GM12878 (cell line): ENCODE measurements around the gene ANAPC5. TPM values are rescaled to one million over a fixed set of nuclear protein-coding genes. Genes with fewer than 3 reads are reported as not detected.

Source experiments
- ATAC-seq: fragments of 200-7000 bp; cut with Tn5 transposase; 3 replicates; pipeline ENCODE4 v1.9.1; 2020; ENCODE audit warnings: mild to moderate bottlenecking, moderate library complexity
- BruUV-seq: library from RNA; stranded (reverse); fragments of 400-500 nt; replicated peaks from 2 replicates; lab custom pipeline; 2021; lab: Mats Ljungman, UMichigan
- CTCF ChIA-PET: fragments of 300-600 bp; sonication (Branson Sonifier 250); formaldehyde crosslinking; extraction: SDS; loops from one replicate; lab custom pipeline; 2021; ENCODE audit warnings: inconsistent platforms; lab: Yijun Ruan, JAX
- POLR2A ChIA-PET: fragments of 350-600 bp; formaldehyde crosslinking; extraction: SDS; loops from one replicate; lab custom pipeline; 2021; ENCODE audit warnings: inconsistent platforms; lab: Charles Lee
- RAD21 ChIA-PET: fragments of 300-600 bp; sonication (Branson Sonifier 250); formaldehyde crosslinking; loops from one replicate; lab custom pipeline; 2023; ENCODE audit warnings: antibody characterized with exemption; ENCODE audit not compliant: unreplicated experiment; lab: Charles Lee
- SMC1A ChIA-PET: fragments of 300-600 bp; sonication (Branson Sonifier 250); formaldehyde crosslinking; loops from one replicate; lab custom pipeline; 2023; ENCODE audit not compliant: unreplicated experiment, uncharacterized antibody; lab: Charles Lee
- DNase-seq: peaks from one replicate; pipeline ENCODE4 v3.0.0-alpha.2; 2011; ENCODE audit warnings: low read depth, low spot score
- FAIRE-seq: peaks from 3 replicates; lab custom pipeline; 2011; peaks lifted over from hg19 to GRCh38; lab: Jason Lieb, UNC
- H2AFZ ChIP-seq: 2 replicates; pipeline ENCODE4 v1.6.0; 2011; ENCODE audit warnings: low read depth, low read length, control low read depth; ENCODE audit not compliant: control insufficient read depth
- H3K27ac ChIP-seq: 2 replicates; pipeline ENCODE4 v1.5.1; 2011; ENCODE audit warnings: control low read depth; ENCODE audit not compliant: control insufficient read depth, insufficient read depth
- H3K27me3 ChIP-seq, 2 experiments: replicated peaks in 1 of 2; 2 replicates each; pipeline versions ENCODE4 v1.6.0 to v1.6.1; 2011; ENCODE audit warnings: low read length in 1 of 2; ENCODE audit not compliant: control insufficient read depth in 2 of 2, insufficient read depth in 2 of 2
- H3K36me3 ChIP-seq, 2 experiments: 2 replicates each; pipeline ENCODE4 v1.5.1; 2011; ENCODE audit warnings: low read length in 1 of 2; ENCODE audit not compliant: control insufficient read depth in 2 of 2, insufficient read depth in 2 of 2
- H3K4me1 ChIP-seq: 2 replicates; pipeline ENCODE4 v1.6.1; 2011; ENCODE audit warnings: mild to moderate bottlenecking, low read length, moderate library complexity, mixed read lengths; ENCODE audit not compliant: control insufficient read depth, insufficient read depth
- H3K4me2 ChIP-seq: 2 replicates; pipeline ENCODE4 v1.6.0; 2011; ENCODE audit warnings: control low read depth; ENCODE audit not compliant: control insufficient read depth, insufficient read depth
- H3K4me3 ChIP-seq: fragments of 200-600 bp; sonication (generic); 2 replicates; pipeline ENCODE4 v1.5.1; 2016
- H3K79me2 ChIP-seq: 2 replicates; pipeline ENCODE4 v1.6.0; 2011; ENCODE audit warnings: low read length; ENCODE audit not compliant: control insufficient read depth, insufficient read depth
- H3K9ac ChIP-seq: 2 replicates; pipeline ENCODE4 v1.8.0; 2011; ENCODE audit warnings: low read length, control low read depth, mixed read lengths; ENCODE audit not compliant: control insufficient read depth, insufficient read depth
- H3K9me3 ChIP-seq: replicated peaks from 3 replicates; pipeline ENCODE4 v1.5.1; 2011; ENCODE audit warnings: mild to moderate bottlenecking, low read length; ENCODE audit not compliant: control insufficient read depth, insufficient read depth
- H4K20me1 ChIP-seq: 2 replicates; pipeline ENCODE4 v1.6.0; 2011; ENCODE audit not compliant: control insufficient read depth, insufficient read depth
- FOXK2 ChIP-seq: fragments of 450-650 bp; IDR thresholded peaks from 2 replicates; pipeline ENCODE4 v1.6.1; 2017; ENCODE audit warnings: mild to moderate bottlenecking, moderate library complexity
- KLF5 ChIP-seq: fragments of 450-650 bp; IDR thresholded peaks from 2 replicates; pipeline ENCODE4 v1.6.1; 2014; ENCODE audit warnings: mild to moderate bottlenecking; ENCODE audit not compliant: partially characterized antibody
- MYB ChIP-seq: fragments of 150-350 bp; IDR thresholded peaks from 2 replicates; pipeline ENCODE4 v1.6.1; 2014; ENCODE audit warnings: mild to moderate bottlenecking, low read depth, low read length, borderline replicate concordance
- NFYA ChIP-seq: IDR thresholded peaks from 2 replicates; pipeline ENCODE4 v1.6.1; 2011; ENCODE audit warnings: low read depth, mild to moderate bottlenecking, low read length, improper control_type of control experiment, borderline replicate concordance
- NR2C1 ChIP-seq: fragments of 450-650 bp; IDR thresholded peaks from 2 replicates; pipeline ENCODE4 v1.6.1; 2017; ENCODE audit warnings: antibody characterized with exemption, mild to moderate bottlenecking, moderate library complexity
- NR2C2 ChIP-seq: IDR thresholded peaks from 2 replicates; pipeline ENCODE4 v1.6.1; 2011; ENCODE audit warnings: borderline replicate concordance, low read depth; ENCODE audit not compliant: control insufficient read depth, insufficient read length
- NR2F1 ChIP-seq: fragments of 450-650 bp; conservative IDR thresholded peaks from 2 replicates; pipeline ENCODE4 v1.6.1; 2017; ENCODE audit warnings: mild to moderate bottlenecking
- PRDM15 ChIP-seq: fragments of 450-650 bp; formaldehyde crosslinking; IDR thresholded peaks from 2 replicates; pipeline ENCODE4 v1.4.0; 2020; ENCODE audit warnings: mild to moderate bottlenecking, moderate library complexity
- SRF ChIP-seq, 2 experiments: IDR thresholded peaks; 2 replicates each; pipeline ENCODE4 v1.6.1; 2011; ENCODE audit warnings: low read depth in 2 of 2, low read length in 2 of 2, mild to moderate bottlenecking in 1 of 2, moderate library complexity in 1 of 2
- USF1 ChIP-seq: IDR thresholded peaks from 2 replicates; pipeline ENCODE4 v1.6.1; 2011; ENCODE audit warnings: borderline replicate concordance, low read depth, mild to moderate bottlenecking, moderate library complexity, mixed read lengths, low read length; ENCODE audit not compliant: insufficient read depth; ENCODE audit errors: extremely low read length
- ZNF207 ChIP-seq: fragments of 450-650 bp; IDR thresholded peaks from 2 replicates; pipeline ENCODE4 v1.6.1; 2014; ENCODE audit warnings: antibody characterized with exemption, mild to moderate bottlenecking, borderline replicate concordance
- WGBS: methylation state at CpG from one replicate; pipeline ENCODE4 v1.1.6; 2016; ENCODE audit warnings: low lambda C conversion rate; ENCODE audit not compliant: insufficient replicate concordance, insufficient coverage; ENCODE audit errors: missing lambda C conversion rate; 5-methylcytosine and 5-hydroxymethylcytosine counted together
- in situ Hi-C: fragments of 300-500 bp; cut with MboI; formaldehyde crosslinking; loops from 9 replicates; pipeline ENCODE4 v1.14.3; 2018; ENCODE audit warnings: mixed read lengths
- intact Hi-C: fragments of 100-400 bp; cut with micrococcal nuclease; formaldehyde crosslinking; loops from one replicate; pipeline ENCODE4 v1.14.2; 2022; ENCODE audit not compliant: unreplicated experiment
- polyA plus RNA-seq, 11 experiments: library from polyadenylated mRNA; depleted of rRNA in 4 of 11; unstranded in 6 of 11; stranded (reverse) in 5 of 11; fragments of >200 nt; fragmentation: Nextera tagmentation in 4 of 11; fragmentation: Illumina TruSeq in 1 of 11; extraction: Ambion mirVana in 4 of 11; extraction: Trizol in 1 of 11; gene quantifications; 1 replicate in 1 of 11; 2 replicates in 10 of 11; pipeline versions ENCODE4 v1.2.1 to v1.2.3, GENCODE V29; 2011 to 2016; ENCODE audit warnings: inconsistent platforms in 2 of 11, missing spikeins in 2 of 11, low read depth in 1 of 11
- total RNA-seq, 4 experiments: library from RNA; depleted of rRNA in 3 of 4; stranded (reverse); fragments of >200 nt in 3 of 4; fragmentation: Illumina TruSeq in 1 of 4; extraction: Trizol in 1 of 4; gene quantifications; 2 replicates each; pipeline versions ENCODE4 v1.2.1 to v1.2.3, GENCODE V29; 2013 to 2021

The ANAPC5 gene
- total and polyA plus RNA-seq, 10 of the 15 experiments (the other 5 are each of a cell fraction or from before 2014, with no cell fraction given): 102 to 227 (median 166) TPM

GRCh38 chr12:121326996-121327674, 25.1 kb downstream of the ANAPC5 start:
- CTCF ChIA-PET: interaction anchor here (2.5 kb wide), 1 partner anchor 117 kb away, joined by 10 read pairs; no protein-coding TSS in a partner anchor
- FAIRE-seq (no peak), ATAC-seq (no peak), DNase-seq (no peak)
- Histone ChIP-seq H3K9me3 (no peaks in the 10 kb centered on the region), H2AFZ (no peak overlapping the region), H3K4me2 (no peak overlapping the region), H3K27ac (no peak overlapping the region), H4K20me1 (no peaks in the 10 kb centered on the region), H3K4me3 (no peak overlapping the region), H3K36me3 (peaks cover 23 to 45% of the 10 kb centered on the region in 2 experiments), H3K27me3 (no peaks in the 10 kb centered on the region), H3K9ac (no peak overlapping the region), H3K79me2 (no peaks in the 10 kb centered on the region), H3K4me1 (no peaks in the 10 kb centered on the region; the same call in 1 of the 2 replicates)
- RAD21 ChIA-PET: no interaction called here
- in situ Hi-C loops (loop anchor here (25.0 kb wide), 1 partner anchor 110 kb away; no protein-coding TSS in a partner anchor), intact Hi-C loops (no loop called here)
- SMC1A ChIA-PET: interaction anchor here (0.8 kb wide), 1 partner anchor 9 kb away, joined by 3 read pairs; no protein-coding TSS in a partner anchor
- WGBS: 89% methylated on average over 21 of the region's 21 CpGs
- no peak for TF ChIP-seq NR2F1
- no peak for TF ChIP-seq USF1
- TF ChIP-seq NR2C1: no peak
- TF ChIP-seq ZNF207: no peak
- TF ChIP-seq MYB: no peak
- no peak for TF ChIP-seq KLF5
- TF ChIP-seq FOXK2: no peak
- no peak for TF ChIP-seq NFYA
- no peak for TF ChIP-seq NR2C2
- TF ChIP-seq PRDM15: no peak
- no peak for TF ChIP-seq SRF (IDR thresholded peaks at IDR 0.05; ENCODE audit: low read depth in 2 of 2, low read length in 2 of 2)
- POLR2A ChIA-PET: interaction anchor here (0.5 to 0.7 kb wide), 2 partner anchors 27 to 1908 kb away, joined by 3 to 4 read pairs; no protein-coding TSS in a partner anchor
- BruUV-seq: no TSS peak
